ENCODE results near the gene CYP2D6.

The CYP2D6 gene

DNA sequence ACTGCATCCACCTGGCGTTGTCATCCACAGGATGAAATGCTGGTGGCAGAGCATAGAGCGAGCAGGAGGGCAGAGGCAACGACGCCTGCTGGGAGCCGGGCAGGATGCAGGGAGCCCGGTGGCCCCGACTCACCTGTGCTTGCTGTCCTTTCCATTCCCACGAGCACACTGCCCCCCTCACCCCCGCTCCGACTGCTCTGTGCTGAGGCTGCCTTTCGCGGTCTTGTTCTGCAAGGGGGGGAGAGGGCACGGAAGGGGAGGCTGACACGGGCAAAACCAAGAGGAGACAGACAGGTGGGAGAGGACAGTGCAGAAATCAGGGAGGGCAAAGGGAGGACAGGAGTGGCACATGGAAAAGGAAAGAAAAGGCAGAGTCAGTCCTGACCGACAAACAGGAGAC lies 37.9 kb upstream of the CYP2D6 start:
- TF ChIP-seq, protein P1, sequence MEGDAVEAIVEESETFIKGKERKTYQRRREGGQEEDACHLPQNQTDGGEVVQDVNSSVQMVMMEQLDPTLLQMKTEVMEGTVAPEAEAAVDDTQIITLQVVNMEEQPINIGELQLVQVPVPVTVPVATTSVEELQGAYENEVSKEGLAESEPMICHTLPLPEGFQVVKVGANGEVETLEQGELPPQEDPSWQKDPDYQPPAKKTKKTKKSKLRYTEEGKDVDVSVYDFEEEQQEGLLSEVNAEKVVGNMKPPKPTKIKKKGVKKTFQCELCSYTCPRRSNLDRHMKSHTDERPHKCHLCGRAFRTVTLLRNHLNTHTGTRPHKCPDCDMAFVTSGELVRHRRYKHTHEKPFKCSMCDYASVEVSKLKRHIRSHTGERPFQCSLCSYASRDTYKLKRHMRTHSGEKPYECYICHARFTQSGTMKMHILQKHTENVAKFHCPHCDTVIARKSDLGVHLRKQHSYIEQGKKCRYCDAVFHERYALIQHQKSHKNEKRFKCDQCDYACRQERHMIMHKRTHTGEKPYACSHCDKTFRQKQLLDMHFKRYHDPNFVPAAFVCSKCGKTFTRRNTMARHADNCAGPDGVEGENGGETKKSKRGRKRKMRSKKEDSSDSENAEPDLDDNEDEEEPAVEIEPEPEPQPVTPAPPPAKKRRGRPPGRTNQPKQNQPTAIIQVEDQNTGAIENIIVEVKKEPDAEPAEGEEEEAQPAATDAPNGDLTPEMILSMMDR (IDR thresholded peaks at IDR 0.05; ENCODE audit: control insufficient read depth, insufficient read depth, low read depth, low read length, missing control alignments): no peak
- H3K4me3 ChIP-seq (ENCODE audit: control insufficient read depth, low read depth, low read length): no peak overlapping the region
- DNase-seq (ENCODE audit: low read depth): no peak

DNA sequence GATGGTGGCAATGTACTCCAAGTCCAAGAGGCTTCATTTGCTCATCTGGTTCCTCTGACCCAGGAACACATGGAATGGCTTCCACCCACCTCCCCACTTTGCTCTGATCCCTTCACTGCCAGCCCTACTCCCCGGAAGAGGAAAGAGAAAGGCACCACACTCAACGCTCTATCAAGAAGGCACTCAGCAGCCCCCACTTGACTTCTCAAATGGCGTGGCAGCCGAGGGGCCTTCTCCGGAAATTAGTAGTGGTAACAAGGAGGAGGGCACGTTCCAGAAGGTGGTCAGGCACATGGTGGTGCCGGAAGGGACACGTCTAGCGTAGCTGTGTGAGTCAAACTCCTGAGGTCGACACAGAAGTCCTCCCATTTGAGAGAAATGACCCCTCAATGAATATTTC lies 36.5 kb upstream of the CYP2D6 start:
- no peak overlapping the region for H3K4me3 ChIP-seq (ENCODE audit: control insufficient read depth, low read depth, low read length)
- DNase-seq (ENCODE audit: low read depth): no peak
- TF ChIP-seq, protein P1 (IDR thresholded peaks at IDR 0.05; ENCODE audit: control insufficient read depth, insufficient read depth, low read depth, low read length, missing control alignments): no peak

DNA sequence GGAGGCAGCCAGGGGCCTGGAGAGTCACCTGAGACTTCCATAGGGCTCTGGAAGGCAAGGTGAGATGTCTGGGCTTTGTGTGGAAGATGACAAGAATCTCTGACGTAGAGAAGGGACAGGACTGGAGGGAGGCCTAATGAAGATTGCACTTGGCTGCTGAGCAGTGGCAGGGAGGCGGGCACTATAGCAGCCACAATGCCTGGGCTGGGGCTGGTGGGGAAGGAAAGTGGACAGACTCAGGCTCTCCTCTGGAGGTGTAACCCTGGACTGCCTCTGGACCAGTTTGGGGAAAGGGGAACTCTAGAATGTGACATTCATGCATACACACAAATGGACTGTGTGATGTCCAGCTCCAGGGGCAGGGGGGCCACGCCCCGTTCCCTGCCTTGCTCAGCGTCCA lies 34.3 kb upstream of the CYP2D6 start:
- H3K4me3 ChIP-seq (ENCODE audit: control insufficient read depth, low read depth, low read length): no peak overlapping the region
- TF ChIP-seq, protein P1 (IDR thresholded peaks at IDR 0.05; ENCODE audit: control insufficient read depth, insufficient read depth, low read depth, low read length, missing control alignments): no peak
- no peak for DNase-seq (ENCODE audit: low read depth)

DNA sequence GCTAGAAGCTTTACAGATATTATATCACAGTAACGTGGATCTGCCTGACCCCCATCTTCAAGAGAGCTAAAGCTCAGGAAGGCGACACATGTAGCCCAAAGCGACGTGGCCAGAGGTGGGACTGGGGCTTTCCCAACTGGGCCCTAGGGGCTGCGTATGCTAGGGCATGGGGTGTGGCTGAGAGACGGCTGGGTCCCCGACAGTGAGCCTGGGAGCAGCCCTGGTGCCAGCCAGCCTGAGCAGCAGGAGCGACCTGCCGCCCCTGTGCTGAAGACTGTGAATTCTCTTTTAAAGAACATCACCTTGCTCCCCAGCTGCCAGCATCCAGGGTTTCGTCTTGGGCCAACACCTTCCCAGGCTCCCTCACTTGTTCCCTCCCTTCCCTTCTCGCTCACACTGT lies 32.9 kb upstream of the CYP2D6 start:
- H3K4me3 ChIP-seq (ENCODE audit: control insufficient read depth, low read depth, low read length): no peak overlapping the region
- no peak for DNase-seq (ENCODE audit: low read depth)
- TF ChIP-seq, protein P1 (IDR thresholded peaks at IDR 0.05; ENCODE audit: control insufficient read depth, insufficient read depth, low read depth, low read length, missing control alignments): no peak

DNA sequence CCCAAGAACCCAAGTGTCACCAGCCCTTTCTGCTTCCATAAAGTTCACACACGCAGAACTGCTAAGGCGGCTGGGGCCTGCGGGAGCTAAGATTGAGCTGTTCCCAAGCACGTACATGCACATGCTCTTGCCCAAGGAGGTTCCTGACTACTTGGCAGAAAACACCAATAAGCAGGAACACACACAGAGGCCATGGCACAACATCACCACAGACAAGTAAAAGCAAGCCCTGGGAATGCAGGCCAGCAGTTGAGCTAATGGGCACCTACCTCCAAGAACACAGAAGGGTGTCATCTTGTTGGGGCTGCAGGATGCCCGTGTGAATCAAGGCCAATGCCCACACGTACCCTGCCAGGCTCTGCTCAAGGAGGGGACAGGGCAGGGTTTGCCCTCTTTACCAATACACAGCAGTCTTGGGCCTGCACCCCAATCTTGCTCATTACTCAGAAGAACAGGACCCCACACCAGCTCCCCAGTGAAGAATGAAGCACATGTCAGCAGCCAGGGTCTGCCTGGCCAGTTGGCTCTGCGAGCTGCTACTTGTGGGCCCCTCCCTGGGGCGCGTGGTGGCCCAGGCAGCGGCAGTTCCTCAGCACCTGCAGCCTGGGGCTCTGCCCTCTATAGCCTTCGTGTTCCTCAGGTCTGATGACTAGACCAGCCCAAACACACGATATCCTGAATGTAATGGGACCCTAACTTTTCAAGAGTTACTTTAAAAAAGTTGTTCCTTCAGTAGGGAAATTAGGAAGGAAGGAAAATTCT lies 32.3 kb upstream of the CYP2D6 start:
- no peak overlapping the region for H3K4me3 ChIP-seq (ENCODE audit: control insufficient read depth, low read depth, low read length)
- no peak for DNase-seq (ENCODE audit: low read depth)
- TF ChIP-seq, protein P1 (IDR thresholded peaks at IDR 0.05; ENCODE audit: control insufficient read depth, insufficient read depth, low read depth, low read length, missing control alignments): no peak

DNA sequence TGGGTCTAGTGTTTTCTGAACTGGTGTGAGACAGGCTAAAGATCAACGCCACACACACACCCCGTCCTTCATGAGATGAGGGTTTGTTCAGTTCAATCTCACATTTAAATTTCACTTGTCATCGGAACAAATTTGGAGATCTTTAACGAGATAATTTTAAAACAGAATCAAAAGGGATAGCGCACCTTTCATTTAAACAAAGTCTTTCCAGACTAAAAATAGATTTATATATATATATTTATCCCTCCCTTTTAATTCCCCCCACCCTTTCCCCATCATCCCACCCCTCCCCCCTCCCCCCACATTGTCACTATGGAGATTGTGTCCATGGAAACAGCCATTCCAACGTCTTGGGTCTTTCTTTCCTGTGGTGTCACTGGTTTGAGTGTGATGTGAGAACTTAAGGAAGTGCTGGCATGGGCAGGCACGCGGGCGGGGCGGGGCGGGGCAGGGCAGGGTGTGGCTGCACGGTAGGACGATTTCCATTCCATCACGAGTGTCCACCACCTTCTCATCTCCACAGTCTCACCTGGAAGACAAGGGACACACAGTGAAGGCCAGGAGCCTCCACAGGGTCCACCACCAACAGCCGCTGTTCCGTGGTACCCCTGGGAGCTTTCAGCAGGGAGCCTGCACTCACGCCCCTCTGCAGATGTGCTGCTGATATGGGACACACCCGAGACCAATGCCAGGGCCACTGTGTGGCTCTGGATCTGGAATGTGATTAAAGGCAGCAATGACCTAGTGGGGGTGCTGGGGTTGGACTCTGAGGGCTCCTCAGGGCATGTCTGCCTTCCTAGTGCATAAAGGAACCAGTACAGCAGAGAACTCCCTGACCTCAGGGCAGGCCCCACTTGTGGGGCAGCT lies 30.5 kb upstream of the CYP2D6 start:
- H3K4me3 ChIP-seq (ENCODE audit: control insufficient read depth, low read depth, low read length): no peak overlapping the region
- TF ChIP-seq, protein P1 (IDR thresholded peaks at IDR 0.05; ENCODE audit: control insufficient read depth, insufficient read depth, low read depth, low read length, missing control alignments): no peak
- no peak for DNase-seq (ENCODE audit: low read depth)

Data from AG09309 (cell line).